ENCODE results near the gene CMSS1. TPM values are rescaled to one million over a fixed set of nuclear protein-coding genes. Genes with fewer than 3 reads are reported as not detected.

Gene CMSS1
- polyA plus RNA-seq, 2 of the 4 experiments (the other 2 are of a cell fraction), result 61.1 to 62.9 TPM

- POLR2A ChIA-PET, result no interaction called here
These were observed 103.1 kb downstream of the CMSS1 start for GRCh38 chr3:99920481-99921376.

GRCh38 chr3:99921377-99921695, 103.7 kb downstream of the CMSS1 start:
- no peak for ATAC-seq
- Histone ChIP-seq H3K9me3 (no peaks in the 10 kb centered on the region), H3K4me1 (peaks cover 26% of the 10 kb centered on the region), H3K4me3 (no peak overlapping the region), H3K27ac (peak overlapping the region; percentile 25 to 29; a peak in 3 of 6 replicates), H3K4me2 (peak overlapping the region; percentile 54; the same call in 2 of the 3 replicates)
- WGBS (ENCODE audit: missing lambda C conversion rate), result 100% methylated on average over 1 of the region's 1 CpG
- ChIA-PET POLR2A (no interaction called here), CTCF (no interaction called here)
- no peak for FAIRE-seq
- TF ChIP-seq EP300 (IDR thresholded peaks at IDR 0.05) (no peak), JUN (IDR thresholded peaks at IDR 0.05) (no peak)
- no peak for DNase-seq (ENCODE audit: low read depth in 1 of 2, low spot score in 1 of 2)

More at GRCh38 chr3:99920481-99921376, 103.1 kb downstream of the CMSS1 start:
- H3K9me3 ChIP-seq, result no peaks in the 10 kb centered on the region
- peak overlapping the region; percentile 25 to 29; a peak in 3 of 6 replicates for H3K27ac ChIP-seq
- CTCF ChIA-PET, result no interaction called here
- peak overlapping the region; percentile 54 for H3K4me2 ChIP-seq
- TF ChIP-seq RNF2 (IDR thresholded peaks at IDR 0.05; ENCODE audit: borderline replicate concordance, low read depth), result no peak
- no peak for TF ChIP-seq CEBPB (IDR thresholded peaks at IDR 0.05)
- TF ChIP-seq USF2 (IDR thresholded peaks at IDR 0.05), result no peak
- TF ChIP-seq BHLHE40 (IDR thresholded peaks at IDR 0.05; ENCODE audit: low read depth, low read length), result no peak
- no peak for TF ChIP-seq PHF8 (IDR thresholded peaks at IDR 0.05; ENCODE audit: borderline replicate concordance, low read depth)
- TF ChIP-seq JUNB (IDR thresholded peaks at IDR 0.05), result no peak
- no peak for TF ChIP-seq NPAS2 (CRISPR knock-in tag; IDR thresholded peaks at IDR 0.05; ENCODE audit: borderline replicate concordance)
- TF ChIP-seq GATA3 (IDR thresholded peaks at IDR 0.05; ENCODE audit: borderline replicate concordance), result no peak
- no peak for TF ChIP-seq POLR2AphosphoS2 (conservative IDR thresholded peaks at IDR 0.05; ENCODE audit: low read length)
- TF ChIP-seq RCOR1 (IDR thresholded peaks at IDR 0.05; ENCODE audit: low read depth, low read length), result no peak
- TF ChIP-seq FOXS1 (CRISPR knock-in tag; IDR thresholded peaks at IDR 0.05), result no peak
- TF ChIP-seq ESRRA (IDR thresholded peaks at IDR 0.05; ENCODE audit: borderline replicate concordance, low read length), result no peak
- TF ChIP-seq ZFP36 (IDR thresholded peaks at IDR 0.05; ENCODE audit: borderline replicate concordance, partially characterized antibody), result no peak
- no peak for TF ChIP-seq SREBF2 (IDR thresholded peaks at IDR 0.05)
- TF ChIP-seq ZC3H11A (IDR thresholded peaks at IDR 0.05), result no peak
- no peak for TF ChIP-seq FOSL2 (IDR thresholded peaks at IDR 0.05)
- no peak for TF ChIP-seq FOSL2 (CRISPR knock-in tag; IDR thresholded peaks at IDR 0.05)
- no peak for TF ChIP-seq E2F6 (IDR thresholded peaks at IDR 0.05; ENCODE audit: borderline replicate concordance, low read depth)
- no peak for TF ChIP-seq MYC (IDR thresholded peaks at IDR 0.05; ENCODE audit: borderline replicate concordance, low read length)
- no peak for TF ChIP-seq MAZ (IDR thresholded peaks at IDR 0.05; ENCODE audit: borderline replicate concordance, low read depth, low read length)
- no peak for TF ChIP-seq CHD4 (IDR thresholded peaks at IDR 0.05; ENCODE audit: borderline replicate concordance)
- no peak overlapping the region for H3K4me3 ChIP-seq
- H3K4me1 ChIP-seq, result peaks cover 23% of the 10 kb centered on the region
- no peak for FAIRE-seq
- WGBS (ENCODE audit: missing lambda C conversion rate), result 81% methylated on average over 10 of the region's 10 CpGs
- DNase-seq (ENCODE audit: low read depth in 1 of 2, low spot score in 1 of 2), result peak in 1 of 2 experiments; percentile 33
- no peak for ATAC-seq

GRCh38 chr3:99921986-99922385, 104.3 kb downstream of the CMSS1 start:
- ATAC-seq (no peak), DNase-seq (ENCODE audit: low read depth in 1 of 2, low spot score in 1 of 2) (no peak), FAIRE-seq (no peak)
- POLR2A ChIA-PET, result no interaction called here
- 90% methylated on average over 1 of the region's 1 CpG for WGBS (ENCODE audit: missing lambda C conversion rate)
- Histone ChIP-seq H3K4me3 (no peak overlapping the region), H3K4me2 (no peak overlapping the region), H3K9me3 (no peaks in the 10 kb centered on the region), H3K4me1 (peaks cover 26% of the 10 kb centered on the region), H3K27ac (no peak overlapping the region)
- CTCF ChIA-PET, result interaction anchor here (1.2 kb wide), 1 partner anchor 79 kb away, joined by 3 read pairs; no protein-coding TSS in a partner anchor
- no peak for TF ChIP-seq CTCF (IDR thresholded peaks at IDR 0.05)
- TF ChIP-seq KDM5A (IDR thresholded peaks at IDR 0.05), result no peak
- no peak for TF ChIP-seq HEYL (CRISPR knock-in tag; IDR thresholded peaks at IDR 0.05)
- no peak for TF ChIP-seq ESRRA (IDR thresholded peaks at IDR 0.05; ENCODE audit: borderline replicate concordance, low read length)
- no peak for TF ChIP-seq EP300 (IDR thresholded peaks at IDR 0.05)
- TF ChIP-seq ELK1 (IDR thresholded peaks at IDR 0.05; ENCODE audit: low read depth, low read length), result no peak
- TF ChIP-seq MAZ (IDR thresholded peaks at IDR 0.05; ENCODE audit: borderline replicate concordance, low read depth, low read length), result no peak
- TF ChIP-seq NPAS2 (CRISPR knock-in tag; IDR thresholded peaks at IDR 0.05; ENCODE audit: borderline replicate concordance), result no peak
- TF ChIP-seq HOXB5 (CRISPR knock-in tag; IDR thresholded peaks at IDR 0.05), result no peak
- TF ChIP-seq MYC (IDR thresholded peaks at IDR 0.05; ENCODE audit: borderline replicate concordance, low read length), result no peak
- TF ChIP-seq ZFP36 (IDR thresholded peaks at IDR 0.05; ENCODE audit: borderline replicate concordance, partially characterized antibody), result no peak
- no peak for TF ChIP-seq EHF (CRISPR knock-in tag; IDR thresholded peaks at IDR 0.05)
- TF ChIP-seq CBX2 (IDR thresholded peaks at IDR 0.05; ENCODE audit: borderline replicate concordance, low read depth), result no peak

Data from A549 (cell line).